Measurements from ENCODE around the gene PHKG2.

DNA sequence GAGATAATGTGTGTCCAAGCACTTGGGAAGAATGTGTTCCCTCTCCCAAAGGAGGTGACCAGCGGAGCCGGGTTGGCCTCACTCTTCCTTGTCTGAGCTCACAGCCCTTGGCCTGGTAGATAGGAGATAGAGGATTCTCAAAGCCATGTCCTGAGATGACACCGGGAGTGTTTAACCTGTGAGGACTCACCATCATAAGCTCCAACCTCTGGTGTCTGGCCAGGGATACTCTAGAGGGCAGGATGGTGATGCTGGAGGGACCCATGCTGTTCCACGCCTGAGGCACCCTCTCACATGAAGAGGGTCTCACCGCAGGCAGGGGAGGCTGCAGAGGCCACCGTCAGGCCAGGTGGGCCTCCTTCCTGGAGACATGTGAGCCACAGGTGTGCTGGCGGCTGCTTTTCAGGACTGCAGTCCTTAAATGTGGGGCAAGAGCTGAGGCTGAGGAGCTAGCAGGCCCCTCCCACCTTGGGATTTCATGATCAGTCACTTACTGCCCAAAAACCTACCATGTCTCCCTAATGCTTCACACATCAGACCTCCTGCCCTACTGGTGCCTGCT, 45.4 kb downstream of the PHKG2 start:
- TF ChIP-seq POLR2A (IDR thresholded peaks at IDR 0.05; ENCODE audit: low read depth) (no peak), POLR2AphosphoS5 (IDR thresholded peaks at IDR 0.05) (no peak)
- TF ChIP-seq, protein P1, sequence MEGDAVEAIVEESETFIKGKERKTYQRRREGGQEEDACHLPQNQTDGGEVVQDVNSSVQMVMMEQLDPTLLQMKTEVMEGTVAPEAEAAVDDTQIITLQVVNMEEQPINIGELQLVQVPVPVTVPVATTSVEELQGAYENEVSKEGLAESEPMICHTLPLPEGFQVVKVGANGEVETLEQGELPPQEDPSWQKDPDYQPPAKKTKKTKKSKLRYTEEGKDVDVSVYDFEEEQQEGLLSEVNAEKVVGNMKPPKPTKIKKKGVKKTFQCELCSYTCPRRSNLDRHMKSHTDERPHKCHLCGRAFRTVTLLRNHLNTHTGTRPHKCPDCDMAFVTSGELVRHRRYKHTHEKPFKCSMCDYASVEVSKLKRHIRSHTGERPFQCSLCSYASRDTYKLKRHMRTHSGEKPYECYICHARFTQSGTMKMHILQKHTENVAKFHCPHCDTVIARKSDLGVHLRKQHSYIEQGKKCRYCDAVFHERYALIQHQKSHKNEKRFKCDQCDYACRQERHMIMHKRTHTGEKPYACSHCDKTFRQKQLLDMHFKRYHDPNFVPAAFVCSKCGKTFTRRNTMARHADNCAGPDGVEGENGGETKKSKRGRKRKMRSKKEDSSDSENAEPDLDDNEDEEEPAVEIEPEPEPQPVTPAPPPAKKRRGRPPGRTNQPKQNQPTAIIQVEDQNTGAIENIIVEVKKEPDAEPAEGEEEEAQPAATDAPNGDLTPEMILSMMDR (IDR thresholded peaks at IDR 0.05), result no peak

Data from esophagus muscularis mucosa (tissue), 3 donors.